H9 (cell line): ENCODE results near the gene SH3BP5L. TPM values are rescaled to one million over a fixed set of nuclear protein-coding genes. Genes with fewer than 3 reads are reported as not detected.

ENCODE experiments used
- DNase-seq: peaks from one replicate; pipeline ENCODE4 v3.0.0-alpha.2; 2017
- H2AFZ ChIP-seq: one replicate; pipeline ENCODE4 v1.6.1; 2013; ENCODE audit warnings: mild to moderate bottlenecking, low read length, control low read depth, moderate library complexity
- H2AK5ac ChIP-seq: 2 replicates; pipeline ENCODE4 v1.6.1; 2013; ENCODE audit warnings: low read length, control low read depth, mixed read lengths; ENCODE audit not compliant: insufficient read length
- H2BK120ac ChIP-seq: one replicate; pipeline ENCODE4 v1.6.1; 2013; ENCODE audit warnings: low read depth, mild to moderate bottlenecking, low read length, control low read depth, inconsistent platforms; ENCODE audit not compliant: poor library complexity, severe bottlenecking
- H2BK12ac ChIP-seq: 2 replicates; pipeline ENCODE4 v1.6.1; 2013; ENCODE audit warnings: low read length, control low read depth, mixed read lengths, low read depth; ENCODE audit not compliant: insufficient read length
- H2BK15ac ChIP-seq: 2 replicates; pipeline ENCODE4 v1.6.1; 2013; ENCODE audit warnings: low read depth, low read length, control low read depth
- H2BK20ac ChIP-seq: one replicate; pipeline ENCODE4 v1.6.1; 2013; ENCODE audit warnings: low read depth, mild to moderate bottlenecking, low read length, control low read depth, inconsistent platforms; ENCODE audit not compliant: poor library complexity, severe bottlenecking
- H2BK5ac ChIP-seq: 2 replicates; pipeline ENCODE4 v1.6.1; 2013; ENCODE audit warnings: low read length, control low read depth, mixed read lengths; ENCODE audit not compliant: insufficient read length
- H3K14ac ChIP-seq: 2 replicates; pipeline ENCODE4 v1.6.1; 2013; ENCODE audit warnings: low read length, control low read depth; ENCODE audit not compliant: insufficient read depth
- H3K18ac ChIP-seq: 2 replicates; pipeline ENCODE4 v1.6.1; 2013; ENCODE audit warnings: low read depth, mild to moderate bottlenecking, mixed read lengths, low read length, control low read depth; ENCODE audit not compliant: insufficient read length
- H3K23ac ChIP-seq: 2 replicates; pipeline ENCODE4 v1.6.1; 2013; ENCODE audit warnings: low read length, control low read depth, mixed read lengths, low read depth; ENCODE audit not compliant: insufficient read length
- H3K23me2 ChIP-seq: 2 replicates; pipeline ENCODE4 v1.6.1; 2013; ENCODE audit warnings: low read depth, mild to moderate bottlenecking, mixed read lengths, low read length, control low read depth; ENCODE audit not compliant: insufficient read length, poor library complexity, severe bottlenecking
- H3K27ac ChIP-seq: 2 replicates; pipeline ENCODE4 v1.5.1; 2013; ENCODE audit warnings: low read length, control low read depth, mixed read lengths, low read depth; ENCODE audit not compliant: insufficient read length
- H3K27me3 ChIP-seq: 2 replicates; pipeline ENCODE4 v1.6.1; 2013; ENCODE audit warnings: low read length, control low read depth, inconsistent platforms; ENCODE audit not compliant: insufficient read depth
- H3K4ac ChIP-seq: 2 replicates; pipeline ENCODE4 v1.6.1; 2013; ENCODE audit warnings: low read depth, mild to moderate bottlenecking, control low read depth, inconsistent platforms, low read length, moderate library complexity
- H3K4me1 ChIP-seq: 2 replicates; pipeline ENCODE4 v1.6.1; 2013; ENCODE audit warnings: low read length, control low read depth, inconsistent platforms; ENCODE audit not compliant: insufficient read depth
- H3K4me2 ChIP-seq: 2 replicates; pipeline ENCODE4 v1.6.1; 2013; ENCODE audit warnings: low read length, control low read depth, mixed read lengths; ENCODE audit not compliant: insufficient read length, insufficient read depth
- H3K56ac ChIP-seq: 2 replicates; pipeline ENCODE4 v1.6.1; 2013; ENCODE audit warnings: low read depth, mild to moderate bottlenecking, mixed read lengths, low read length, control low read depth; ENCODE audit not compliant: insufficient read length
- H3K79me1 ChIP-seq: 2 replicates; pipeline ENCODE4 v1.6.1; 2013; ENCODE audit warnings: low read depth, mild to moderate bottlenecking, moderate library complexity, low read length, control low read depth, inconsistent platforms; ENCODE audit not compliant: insufficient read depth, poor library complexity, severe bottlenecking
- H3K79me2 ChIP-seq: 2 replicates; pipeline ENCODE4 v1.6.1; 2013; ENCODE audit warnings: low read length, control low read depth, inconsistent platforms; ENCODE audit not compliant: insufficient read depth
- H3K9ac ChIP-seq: 2 replicates; pipeline ENCODE4 v1.6.1; 2013; ENCODE audit warnings: low read length, control low read depth, mixed read lengths; ENCODE audit not compliant: insufficient read length; ENCODE audit errors: extremely low read depth
- H3K9me3 ChIP-seq: one replicate; pipeline ENCODE4 v1.6.1; 2013; ENCODE audit warnings: low read depth, low read length, inconsistent platforms; ENCODE audit not compliant: control insufficient read depth
- H3T11ph ChIP-seq: one replicate; pipeline ENCODE4 v1.6.1; 2013; ENCODE audit warnings: mild to moderate bottlenecking, low read length, control low read depth, inconsistent platforms
- H4K20me1 ChIP-seq: one replicate; pipeline ENCODE4 v1.6.1; 2013; ENCODE audit not compliant: control insufficient read depth, insufficient read length, insufficient read depth
- H4K5ac ChIP-seq: 2 replicates; pipeline ENCODE4 v1.6.1; 2013; ENCODE audit warnings: low read depth, mild to moderate bottlenecking, mixed read lengths, low read length, control low read depth; ENCODE audit not compliant: insufficient read length
- H4K8ac ChIP-seq: replicated peaks from 2 replicates; pipeline ENCODE4 v1.6.1; 2013; ENCODE audit warnings: low read length, control low read depth, mixed read lengths, low read depth; ENCODE audit not compliant: insufficient read length
- H4K91ac ChIP-seq: 2 replicates; pipeline ENCODE4 v1.6.1; 2013; ENCODE audit warnings: low read depth, mild to moderate bottlenecking, moderate library complexity, mixed read lengths, low read length, control low read depth; ENCODE audit not compliant: insufficient read length
- H3K27ac Mint-ChIP-seq, 3 experiments: 2 replicates in 2 of 3; 3 replicates in 1 of 3; pipeline ENCODE4 v1.8.0; 2020 to 2021; ENCODE audit warnings: mixed read lengths in 3 of 3, mild to moderate bottlenecking in 1 of 3, moderate library complexity in 1 of 3
- H3K27me3 Mint-ChIP-seq: 2 replicates; pipeline ENCODE4 v1.8.0; 2021; ENCODE audit warnings: low read depth, mild to moderate bottlenecking, moderate library complexity, mixed read lengths
- H3K36me3 Mint-ChIP-seq, 3 experiments: 2 replicates in 2 of 3; 3 replicates in 1 of 3; pipeline ENCODE4 v1.8.0; 2020 to 2021; ENCODE audit warnings: low read depth in 3 of 3, mixed read lengths in 3 of 3; ENCODE audit not compliant: insufficient read depth in 1 of 3
- H3K4me1 Mint-ChIP-seq, 2 experiments: 2 replicates each; pipeline ENCODE4 v1.8.0; 2020; ENCODE audit warnings: mixed read lengths in 2 of 2
- H3K4me3 Mint-ChIP-seq, 2 experiments: 2 replicates in 1 of 2; 3 replicates in 1 of 2; pipeline ENCODE4 v1.8.0; 2020 to 2021; ENCODE audit warnings: mild to moderate bottlenecking in 2 of 2, mixed read lengths in 2 of 2, moderate library complexity in 1 of 2
- H3K9me3 Mint-ChIP-seq, 2 experiments: 2 replicates in 1 of 2; 3 replicates in 1 of 2; pipeline ENCODE4 v1.8.0; 2020; ENCODE audit warnings: mild to moderate bottlenecking in 2 of 2, mixed read lengths in 2 of 2, moderate library complexity in 1 of 2
- CTCF ChIP-seq: fragments of 200-600 bp; sonication (generic); conservative IDR thresholded peaks from 3 replicates; pipeline ENCODE4 v1.8.0; 2021; ENCODE audit warnings: antibody characterized with exemption, mild to moderate bottlenecking
- WGBS: extraction: QIAGEN DNeasy Blood & Tissue Kit; methylation state at CpG from one replicate; pipeline ENCODE4 v1.1.7; 2013; ENCODE audit warnings: missing lambda C conversion rate, low lambda C conversion rate, mixed read lengths; ENCODE audit not compliant: insufficient read length; ENCODE audit errors: extremely low coverage; 5-methylcytosine and 5-hydroxymethylcytosine counted together
- total RNA-seq: library from RNA; stranded (reverse); gene quantifications from 2 replicates; pipeline ENCODE4 v1.2.1, GENCODE V29; 2021

Gene SH3BP5L
- total RNA-seq, 1 experiment from 2014 or later, result 27.6 TPM

GRCh38 chr1:248872752-248873408 is 47.2 kb upstream of the SH3BP5L start:
- Histone ChIP-seq H4K20me1 (no peaks in the 10 kb centered on the region), H3K4me1 (no peaks in the 10 kb centered on the region), H3T11ph (no peak overlapping the region), H3K18ac (peak overlapping the region; percentile 46), H3K4ac (no peak overlapping the region), H3K9ac (peak overlapping the region; percentile 74), H3K27ac (peak overlapping the region; percentile 3), H3K79me1 (no peaks in the 10 kb centered on the region), H2BK15ac (no peak overlapping the region), H3K23ac (no peak overlapping the region), H2AK5ac (no peak overlapping the region), H2BK20ac (no peak overlapping the region), H2BK5ac (no peak overlapping the region), H4K5ac (no peak overlapping the region), H3K56ac (no peak overlapping the region), H2AFZ (peak overlapping the region; percentile 0), H3K14ac (peak overlapping the region; percentile 28; the same call in 1 of the 2 replicates), H4K8ac (no peak overlapping the region), H2BK120ac (no peak overlapping the region), H3K4me2 (peak overlapping the region; percentile 61), H3K79me2 (no peaks in the 10 kb centered on the region), H4K91ac (no peak overlapping the region), H2BK12ac (no peak overlapping the region), H3K9me3 (no peaks in the 10 kb centered on the region), H3K27me3 (no peaks in the 10 kb centered on the region), H3K23me2 (no peaks in the 10 kb centered on the region)
- Mint-ChIP-seq H3K4me1 (peaks cover 5 to 11% of the 10 kb centered on the region in 2 experiments; a peak in 2 of 4 replicates), H3K27me3 (peaks cover 9% of the 10 kb centered on the region), H3K4me3 (peak overlapping the region; percentile 95 to 97), H3K27ac (peak overlapping the region; percentile 97 to 98 (median 97)), H3K36me3 (no peaks in the 10 kb centered on the region; a peak in 1 of 7 replicates), H3K9me3 (peaks cover 2 to 7% of the 10 kb centered on the region in 2 experiments; a peak in 2 of 5 replicates)
- peak; percentile 91 for DNase-seq
- no CpG with 5 or more reads among the region's 31 CpGs for WGBS
- TF ChIP-seq CTCF, result no peak
